ENCODE measurements around the gene UBE3C.
"Not testable (repeated sequence)": the region's sequence is repeated elsewhere in the genome, so short reads cannot be mapped to it uniquely, and the experiment has no call there.

UBE3C gene

DNA sequence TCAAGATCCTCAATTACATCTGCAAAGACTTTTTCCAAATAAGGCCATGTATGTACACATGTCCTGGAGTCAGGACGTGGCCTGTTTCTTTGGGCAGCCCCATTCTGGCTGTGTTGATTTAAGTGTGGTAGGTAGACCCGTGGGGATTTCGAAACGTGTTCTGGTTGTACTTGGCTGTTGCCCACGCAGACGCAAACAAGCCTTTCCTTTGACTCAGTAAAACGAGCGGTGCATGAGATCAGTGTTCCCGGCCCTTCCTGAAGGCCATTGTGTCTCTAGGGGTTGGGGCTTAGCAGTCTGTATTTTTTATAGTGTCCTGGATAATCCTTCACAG is 133.2 kb downstream of the UBE3C start:
- no peak for DNase-seq (ENCODE audit: low spot score)

DNA sequence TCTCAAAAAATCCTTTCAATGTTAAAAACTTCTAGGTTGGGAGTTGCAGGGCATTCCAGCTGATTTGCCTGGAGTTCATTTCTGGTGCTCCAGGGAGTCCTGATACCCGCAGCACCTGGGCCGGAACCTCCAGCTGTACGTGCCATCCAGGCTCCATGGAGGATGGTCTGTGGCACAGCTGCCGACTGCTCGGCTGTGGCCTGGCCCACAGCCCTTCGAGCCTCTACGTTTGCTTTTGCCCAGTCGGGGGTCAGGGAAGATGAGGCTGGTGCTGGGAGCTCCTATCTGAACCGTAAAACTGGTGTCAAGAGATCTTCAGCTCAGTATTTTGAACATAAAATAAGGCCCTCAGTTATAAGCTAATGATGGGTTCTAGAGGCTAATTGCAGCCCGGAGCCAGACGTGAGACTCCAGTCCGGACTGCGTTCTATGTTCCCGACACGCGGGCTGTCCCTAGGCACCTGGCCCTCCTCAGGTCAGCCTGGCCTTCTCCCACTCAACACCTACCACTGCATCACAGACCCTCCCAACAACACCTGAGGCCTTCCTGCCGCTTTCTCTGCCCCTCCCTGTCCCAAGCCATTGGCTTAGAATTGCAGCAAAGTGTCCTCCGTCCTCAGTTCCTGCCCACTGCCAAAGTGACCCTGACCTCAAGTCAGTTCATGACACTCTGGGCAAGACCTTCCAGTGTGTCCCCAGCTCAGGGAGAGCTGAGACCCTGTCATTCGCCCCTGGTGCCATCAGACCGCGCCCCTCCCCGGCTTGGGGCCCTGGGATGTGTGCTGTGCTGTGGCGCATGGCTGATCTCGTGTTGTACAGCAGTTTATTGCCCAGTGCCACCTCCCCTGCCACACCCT is 133.9 kb downstream of the UBE3C start:
- DNase-seq (ENCODE audit: low spot score): no peak

DNA sequence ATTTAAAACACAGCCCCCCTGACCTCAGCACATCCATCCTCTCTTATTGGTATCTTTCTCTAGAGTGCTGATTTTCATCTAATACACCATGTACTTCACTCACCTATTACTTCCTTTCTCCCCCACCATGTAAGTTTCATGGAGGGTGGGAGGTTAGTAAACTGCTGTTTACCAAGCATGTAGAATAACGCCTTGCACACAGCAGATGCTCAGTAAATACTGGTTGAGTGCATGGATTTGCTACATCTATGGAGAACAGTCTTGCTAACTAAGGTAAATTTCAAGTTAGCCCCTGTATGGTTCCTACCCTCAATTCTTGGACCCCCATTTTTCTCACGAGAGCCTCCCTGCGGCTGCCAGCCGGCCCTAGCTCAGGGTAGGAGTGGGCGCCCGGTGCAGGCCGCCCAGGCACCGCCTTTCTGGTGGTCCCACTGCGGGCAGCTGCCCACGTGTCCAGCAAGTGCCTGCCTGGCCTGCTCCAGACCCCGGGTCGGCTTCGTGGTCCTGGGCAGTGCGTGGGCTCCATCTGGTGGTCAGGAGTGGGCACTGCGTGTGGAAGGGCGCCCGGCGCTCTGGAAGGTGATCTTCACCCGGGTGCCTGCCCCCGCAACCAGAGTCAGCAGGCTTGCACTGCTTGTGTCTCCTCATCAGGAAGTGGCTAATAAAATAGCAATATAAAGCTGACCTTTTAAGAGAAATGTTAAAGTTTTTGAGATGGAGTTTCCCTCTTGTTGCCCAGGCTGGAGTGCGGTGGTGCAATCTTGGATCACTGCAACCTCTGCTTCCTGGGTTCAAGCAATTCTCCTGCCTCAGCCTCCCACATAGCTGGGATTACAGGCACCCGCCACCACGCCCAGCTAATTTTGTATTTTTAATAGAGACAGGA is 134.7 kb downstream of the UBE3C start:
- peak; percentile 35 for DNase-seq (ENCODE audit: low spot score)

DNA sequence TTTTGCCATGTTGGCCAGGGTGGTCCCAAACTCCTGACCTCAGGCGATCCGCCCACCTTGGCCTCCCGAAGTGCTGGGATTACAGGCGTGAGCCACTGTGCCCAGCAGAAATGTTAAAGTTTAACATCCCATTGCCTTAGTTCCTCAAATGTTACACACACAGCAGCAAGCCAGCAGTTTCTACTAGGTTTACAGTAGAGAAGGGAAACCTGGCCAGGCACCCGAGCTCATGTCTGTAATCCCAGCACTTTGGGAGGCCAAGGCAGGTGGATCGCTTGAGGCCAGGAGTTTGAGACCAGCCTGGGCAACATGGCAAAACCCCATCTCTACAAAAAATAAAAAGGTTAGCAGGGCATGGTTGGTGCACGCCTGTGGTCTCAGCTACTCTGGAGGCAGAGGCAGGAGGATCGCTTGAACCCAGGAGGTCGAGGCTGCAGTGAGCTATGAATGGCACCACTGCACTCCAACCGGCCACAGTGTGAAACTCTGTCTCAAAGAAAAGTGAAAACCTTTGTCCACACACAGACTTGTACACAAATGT is 135.4 kb downstream of the UBE3C start:
- not testable (repeated sequence) for DNase-seq (ENCODE audit: low spot score)

DNA sequence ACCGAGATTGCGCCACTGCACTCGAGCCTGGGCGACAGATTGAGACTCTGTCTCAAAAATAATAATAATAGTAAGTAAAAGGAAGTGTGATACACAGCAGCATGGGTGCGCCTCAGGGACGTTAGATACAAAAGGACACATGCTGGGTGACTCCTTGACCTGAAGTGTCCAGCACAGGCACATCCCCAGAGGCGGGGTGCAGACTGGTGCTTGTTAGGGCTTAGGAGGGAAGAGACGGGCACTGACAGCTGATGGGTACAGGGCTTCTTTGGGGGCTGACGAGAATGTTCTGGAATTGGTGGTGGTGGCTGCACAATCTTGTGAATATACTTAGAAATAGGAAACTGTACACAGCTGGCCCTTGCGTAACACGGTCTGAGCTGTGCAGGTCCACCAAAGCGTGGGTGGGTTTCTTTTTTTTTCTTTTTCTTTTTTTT is 136.3 kb downstream of the UBE3C start:
- DNase-seq (ENCODE audit: low spot score): no peak

DNA sequence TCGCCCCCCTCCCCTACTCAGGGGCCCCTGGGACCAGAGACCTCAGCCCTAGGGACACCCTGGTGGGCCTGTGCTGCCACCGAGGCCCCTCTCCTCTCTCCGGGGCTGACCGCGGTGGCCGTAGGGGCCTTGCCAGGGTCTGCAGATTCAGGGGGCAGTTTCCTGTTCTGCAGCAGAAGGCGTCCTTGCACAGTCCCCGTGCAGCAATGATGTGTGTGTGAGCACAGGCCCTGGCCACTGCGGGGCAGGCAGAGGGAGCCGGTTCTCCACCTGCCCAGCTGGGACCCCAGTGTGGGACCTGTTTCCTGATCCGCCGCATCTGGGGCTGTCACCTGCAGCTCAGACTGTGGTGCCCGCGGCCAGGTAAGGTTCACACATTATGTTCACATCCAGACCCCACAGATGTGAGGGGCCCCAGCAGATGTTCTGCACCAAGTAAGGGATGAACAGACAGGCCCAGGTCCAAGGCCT is 137.4 kb downstream of the UBE3C start:
- no peak for DNase-seq (ENCODE audit: low spot score)

DNA sequence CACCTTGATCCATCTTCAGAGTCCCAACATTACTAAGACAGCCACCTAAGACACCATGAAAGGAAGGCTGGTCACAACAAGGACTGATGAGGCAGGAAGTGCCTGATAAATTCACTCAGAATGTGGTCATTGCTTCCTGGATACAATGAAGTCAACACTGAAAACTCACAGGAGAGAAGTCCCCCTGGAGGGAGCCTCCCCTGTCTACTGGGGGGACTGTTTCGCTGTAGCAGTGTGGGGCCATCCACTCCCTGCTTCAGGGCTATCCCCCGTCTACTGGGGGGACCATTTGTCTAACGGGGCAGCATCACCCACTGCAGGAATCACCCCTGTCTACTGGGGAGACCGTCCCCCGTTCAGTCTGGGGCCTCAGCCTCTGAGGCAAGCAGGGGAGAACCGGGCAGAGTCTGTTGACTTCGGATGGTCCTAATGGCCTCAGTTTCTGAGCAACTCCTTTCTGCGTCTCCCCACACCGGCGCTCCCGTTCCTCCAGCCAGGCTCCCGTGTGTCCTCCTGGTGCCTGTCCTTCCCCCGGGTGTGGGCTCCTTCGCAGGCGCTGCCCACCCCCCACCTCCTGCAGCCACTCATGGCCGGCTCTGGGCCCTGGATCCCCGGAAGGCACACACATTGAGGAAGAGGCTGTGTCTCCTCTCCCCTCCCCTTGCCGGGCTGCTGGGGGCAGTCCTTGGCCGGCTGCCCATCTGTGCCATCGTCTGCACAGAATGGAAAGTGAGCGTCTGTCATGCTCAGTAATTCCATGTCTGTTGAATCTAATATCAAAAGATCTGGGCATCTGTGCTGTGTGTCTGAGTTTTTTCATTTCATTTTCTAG is 138.2 kb downstream of the UBE3C start:
- DNase-seq (ENCODE audit: low spot score): peak; percentile 31

DNA sequence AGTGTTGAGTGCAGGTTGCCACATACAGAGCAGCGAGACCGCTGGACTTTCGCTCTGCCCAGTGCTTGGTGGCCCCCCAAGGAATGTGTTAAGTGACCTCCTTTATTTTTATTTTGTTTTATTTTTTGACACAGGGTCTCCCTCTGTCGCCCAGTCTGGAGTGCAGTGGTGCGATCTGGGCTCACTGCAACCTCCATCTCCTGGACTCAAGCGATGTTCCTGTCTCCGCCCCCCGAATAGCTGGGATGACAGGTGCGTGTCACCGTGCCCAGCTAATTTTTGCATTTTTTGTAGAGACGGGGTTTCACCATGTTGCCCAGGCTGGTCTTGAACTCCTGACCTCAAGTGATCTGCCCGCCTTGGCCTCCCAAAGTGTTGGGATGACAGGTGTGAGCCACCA is 138.8 kb downstream of the UBE3C start:
- DNase-seq (ENCODE audit: low spot score): not testable (repeated sequence)

DNA sequence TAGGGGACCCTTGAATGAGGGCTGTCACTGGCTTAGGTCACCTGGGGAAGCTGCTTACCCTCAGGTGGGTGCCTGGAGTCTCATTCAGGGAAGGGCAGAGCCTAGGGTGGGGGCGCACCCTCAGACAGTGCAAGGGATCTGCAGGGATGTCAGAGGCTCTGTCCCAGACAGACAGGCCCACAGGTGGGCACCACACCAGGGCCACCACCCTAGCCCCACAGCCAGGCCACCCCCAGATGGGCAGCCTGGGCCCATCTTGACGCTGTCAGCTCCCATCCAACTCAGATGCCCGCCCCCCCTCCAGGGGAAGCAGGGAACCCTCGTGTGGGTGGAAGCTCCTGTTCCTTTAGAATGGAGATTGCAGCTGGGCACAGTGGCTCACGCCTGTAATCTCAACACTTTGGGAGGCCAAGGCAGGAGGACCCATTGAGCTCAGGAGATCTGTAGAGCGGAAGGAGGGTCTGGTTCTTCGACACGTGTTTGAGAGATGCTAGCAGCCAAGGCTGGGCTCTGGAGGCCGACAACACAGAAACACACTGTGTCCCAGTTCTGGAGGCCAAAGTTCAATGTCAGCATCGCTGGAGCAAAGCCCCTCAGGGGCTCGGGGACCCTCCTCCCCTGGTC is 139.6 kb downstream of the UBE3C start:
- DNase-seq (ENCODE audit: low spot score): no peak

DNA sequence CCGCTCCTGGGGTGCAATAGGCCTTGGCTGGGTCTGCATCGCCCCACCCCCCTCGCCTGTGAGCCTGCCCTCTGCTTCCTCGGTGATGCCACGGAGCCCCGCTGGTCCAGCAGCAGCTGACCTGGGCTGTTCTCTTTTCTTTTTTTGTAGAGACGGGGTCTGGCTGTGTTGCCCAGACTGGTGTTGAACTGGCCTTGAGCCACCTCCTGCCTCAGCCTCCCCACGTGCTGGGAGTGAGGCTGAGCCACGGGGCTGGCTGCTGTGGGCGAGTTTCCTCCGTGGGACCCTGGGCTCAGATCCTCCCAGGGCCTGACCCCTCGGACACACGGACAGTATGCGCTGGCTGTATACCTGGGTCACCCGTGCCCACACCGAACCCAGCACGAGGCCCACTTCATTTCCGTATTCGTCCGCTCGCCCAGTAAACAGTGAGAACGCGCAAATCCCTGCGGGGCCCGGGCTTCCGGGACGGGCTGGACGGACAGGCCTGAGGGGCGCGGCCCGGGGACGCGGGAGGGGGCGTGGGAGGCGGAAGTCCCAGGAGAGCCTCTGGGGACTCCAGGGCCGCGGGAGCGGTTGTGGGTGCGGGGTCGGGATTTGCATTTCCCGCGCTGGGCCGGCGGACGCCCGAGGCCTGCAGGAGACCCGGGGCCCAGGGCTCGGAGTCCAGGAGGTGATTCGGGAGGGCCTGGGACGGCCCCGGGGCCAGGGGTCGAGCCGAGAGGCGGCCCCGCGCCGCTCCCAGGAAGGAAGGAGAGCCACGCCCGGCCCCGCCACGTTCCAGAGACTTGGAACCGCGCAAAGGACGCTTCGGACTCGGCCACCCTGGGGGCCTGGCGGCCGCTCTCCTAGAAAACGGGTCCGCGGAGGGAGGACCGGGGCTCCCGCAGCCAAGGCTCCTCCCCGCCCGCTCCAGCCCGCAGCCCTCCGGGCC is 140.3 kb downstream of the UBE3C start:
- DNase-seq (ENCODE audit: low spot score): no peak

DNA sequence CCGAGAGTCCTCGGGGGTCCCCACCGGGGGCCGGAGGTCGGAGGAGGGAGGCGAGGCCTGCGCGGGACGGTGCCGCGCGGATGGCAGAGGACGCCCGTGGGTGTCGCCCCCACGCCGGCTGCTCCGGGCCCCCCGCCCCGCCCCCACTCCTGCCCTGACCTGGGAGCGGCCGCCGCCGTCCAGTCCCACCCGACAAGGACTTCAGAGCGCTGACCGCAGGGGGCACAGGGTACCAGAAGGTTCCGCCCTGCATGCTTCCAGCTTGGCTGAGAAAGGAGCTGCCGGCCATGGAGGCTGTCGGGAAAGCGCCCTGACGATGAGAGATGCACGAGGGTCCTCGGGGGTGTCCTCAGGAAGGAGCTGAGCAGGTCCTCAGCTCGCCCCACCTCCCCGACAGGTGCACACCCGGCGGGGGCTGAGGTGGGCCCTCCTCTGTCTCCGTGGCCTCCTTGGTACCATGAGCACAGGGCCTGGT is 141.1 kb downstream of the UBE3C start:
- no peak for DNase-seq (ENCODE audit: low spot score)

DNA sequence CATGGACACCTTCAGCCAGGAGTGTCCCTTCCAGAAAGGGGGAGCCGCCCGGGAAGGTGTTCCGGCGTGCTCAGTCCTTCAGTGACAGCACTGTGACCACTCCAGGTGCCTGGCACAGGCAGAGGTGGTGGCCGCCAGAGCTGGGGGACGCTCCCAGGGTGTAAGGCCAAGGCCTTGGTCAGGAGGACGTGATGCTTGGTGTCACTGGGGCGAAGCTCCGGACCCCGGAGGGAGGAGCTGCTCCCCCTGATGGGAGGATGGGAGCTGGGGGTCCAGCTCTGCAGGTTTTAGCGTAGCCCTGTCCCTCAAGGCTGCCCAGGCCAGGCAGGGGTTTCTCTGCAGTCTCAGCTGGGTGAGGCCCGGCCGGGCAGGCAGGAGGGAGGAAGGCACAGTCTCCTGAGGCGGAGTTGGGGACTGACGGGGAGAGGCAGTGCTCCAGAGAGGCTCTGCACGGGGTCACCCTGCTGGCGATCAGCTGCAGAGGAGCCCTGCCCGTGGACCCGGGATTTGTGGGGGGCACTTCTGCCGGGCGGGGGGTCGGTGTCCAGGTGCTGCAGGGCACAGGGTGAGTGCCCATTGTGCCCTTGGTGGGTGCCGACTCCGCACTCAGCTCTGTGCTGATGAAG is 141.6 kb downstream of the UBE3C start:
- no peak for DNase-seq (ENCODE audit: low spot score)

DNA sequence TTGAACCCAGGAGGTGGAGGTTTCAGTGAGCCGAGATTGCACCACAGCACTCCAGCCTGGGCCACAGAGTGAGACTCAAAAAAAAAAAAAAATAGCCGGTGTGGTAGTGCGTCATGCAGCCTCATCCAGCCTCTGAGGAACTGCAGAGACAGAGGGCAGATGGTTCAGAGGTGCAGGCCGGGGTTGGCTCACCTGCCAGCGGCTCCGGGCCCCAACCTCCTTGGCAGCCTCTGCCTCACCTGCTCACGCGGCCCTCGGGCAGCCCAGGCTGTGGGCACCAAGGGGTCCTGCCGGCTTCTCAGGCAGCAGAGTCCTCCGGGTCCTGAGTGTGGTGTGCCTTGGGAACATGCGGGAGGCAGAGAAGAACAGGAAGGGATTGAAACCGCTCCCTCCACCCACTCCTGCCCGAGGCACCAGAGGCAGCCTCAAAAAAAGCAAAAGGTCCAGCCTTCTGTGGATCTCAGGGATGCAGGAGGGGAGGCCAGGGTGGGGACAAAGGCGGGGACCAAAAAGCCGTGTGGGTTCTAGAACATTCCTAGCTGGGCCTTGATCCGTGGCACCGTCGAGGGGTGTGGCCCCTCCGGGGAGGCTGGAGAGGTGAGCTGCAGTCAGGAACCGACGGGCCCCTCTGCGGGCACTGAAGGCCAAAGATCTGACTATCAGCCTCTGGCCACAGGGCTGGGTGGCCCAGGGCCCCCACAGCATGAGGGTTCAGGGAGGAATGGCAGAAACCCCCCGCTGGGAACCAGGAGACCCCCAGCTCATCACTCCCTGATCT is 142.7 kb downstream of the UBE3C start:
- DNase-seq (ENCODE audit: low spot score): no peak

DNA sequence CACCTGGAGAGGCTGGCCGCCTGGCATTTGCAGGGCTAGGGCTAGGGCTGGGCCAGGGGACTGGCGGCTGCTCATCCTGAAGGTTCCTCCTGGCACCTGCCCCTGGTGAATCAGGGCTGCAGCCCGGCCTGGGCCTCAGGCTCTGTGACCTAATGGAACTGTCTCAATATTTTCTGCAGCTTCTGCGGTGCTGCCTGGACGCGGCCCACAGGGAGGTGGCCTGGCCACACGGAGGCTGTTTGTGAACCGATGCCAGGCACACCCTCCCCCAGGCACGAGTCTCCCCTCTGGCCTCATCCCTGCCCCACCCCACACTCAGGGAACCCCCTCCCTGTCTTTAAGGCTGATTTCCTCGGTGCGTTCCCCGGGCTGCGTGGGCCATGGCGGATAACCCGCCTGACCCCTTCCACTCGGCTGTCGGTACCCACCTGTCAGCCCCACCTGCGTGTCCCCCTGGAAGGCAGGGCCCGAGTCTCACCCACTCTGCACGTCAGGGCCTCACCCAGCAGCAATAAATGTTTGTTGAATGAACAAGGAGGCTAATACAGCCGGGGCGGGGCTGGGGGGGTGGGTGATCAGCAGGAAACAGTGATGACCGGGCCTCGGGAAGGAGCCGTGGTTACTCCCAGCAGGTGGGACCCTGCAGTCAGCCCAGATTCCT is 143.5 kb downstream of the UBE3C start:
- no peak for DNase-seq (ENCODE audit: low spot score)

DNA sequence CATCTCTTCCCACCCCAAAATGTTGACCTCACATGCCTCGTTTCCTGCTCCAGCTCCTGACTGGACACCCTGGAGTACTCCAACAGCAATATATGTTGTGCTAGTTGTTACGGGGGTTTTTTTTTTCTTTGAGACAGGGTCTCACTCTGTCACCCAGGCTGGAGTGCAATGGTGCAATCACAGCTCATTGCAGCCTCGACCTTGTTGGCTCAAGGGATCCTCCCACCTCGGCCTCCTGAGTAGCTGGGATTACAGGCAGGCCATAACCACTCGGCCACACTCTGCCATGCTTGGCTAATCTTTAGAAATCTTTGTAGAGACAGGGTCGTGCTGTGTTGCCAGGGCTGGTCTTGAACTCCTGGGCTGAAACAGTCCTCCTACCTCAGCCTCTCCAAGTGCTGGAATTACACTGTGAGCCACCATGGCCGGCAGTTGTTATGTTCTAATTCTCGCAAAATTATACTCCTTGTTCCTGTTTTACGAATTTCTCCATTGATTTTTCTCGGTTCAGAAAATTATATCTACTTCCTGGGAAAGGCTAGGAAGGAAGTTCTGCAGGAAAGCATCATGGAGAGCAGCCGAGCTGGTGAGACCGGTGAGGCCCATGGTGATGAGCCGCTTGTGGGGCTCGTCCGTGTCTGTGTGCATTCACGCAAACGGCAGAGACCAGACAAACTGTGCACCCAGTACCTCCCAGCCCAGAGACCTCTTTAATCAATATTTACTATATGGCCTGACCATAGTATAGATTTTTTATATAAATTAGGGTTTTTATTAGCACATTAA is 145.7 kb downstream of the UBE3C start:
- no peak for DNase-seq (ENCODE audit: low spot score)

DNA sequence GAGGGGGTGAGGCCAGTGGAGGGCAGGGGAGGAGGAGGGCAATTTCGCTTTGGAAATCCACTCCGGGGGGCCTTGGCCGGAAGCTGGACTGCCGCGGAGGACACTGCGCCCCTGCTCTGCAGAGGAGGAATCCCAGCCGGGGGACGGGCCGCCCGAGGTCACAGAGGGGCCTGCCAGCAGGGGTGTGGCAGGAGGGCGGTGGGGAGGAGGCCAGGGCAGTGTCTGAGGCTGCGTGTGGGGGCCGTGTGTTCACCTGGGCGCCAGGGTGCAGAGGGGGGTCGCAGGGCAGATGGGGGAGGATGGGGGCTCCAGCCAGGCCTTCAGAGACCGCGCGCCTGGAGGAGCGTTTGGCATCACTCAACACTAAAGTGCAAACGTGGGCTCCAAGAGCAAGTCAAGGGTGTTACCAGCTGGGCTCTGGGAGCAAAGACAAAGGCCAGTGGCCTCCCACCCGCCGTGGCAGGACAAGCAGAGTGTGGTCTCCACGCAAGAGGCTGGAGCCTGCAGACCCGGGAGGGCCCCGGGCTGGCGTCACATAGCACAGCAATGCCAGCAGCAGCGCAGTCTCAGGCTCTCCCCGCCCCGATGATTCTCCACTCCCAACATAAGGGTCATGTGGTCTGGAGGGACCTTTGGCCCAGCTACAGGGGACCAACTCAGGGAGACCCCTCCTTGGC is 152.8 kb downstream of the UBE3C start:
- DNase-seq (ENCODE audit: low spot score): no peak

DNA sequence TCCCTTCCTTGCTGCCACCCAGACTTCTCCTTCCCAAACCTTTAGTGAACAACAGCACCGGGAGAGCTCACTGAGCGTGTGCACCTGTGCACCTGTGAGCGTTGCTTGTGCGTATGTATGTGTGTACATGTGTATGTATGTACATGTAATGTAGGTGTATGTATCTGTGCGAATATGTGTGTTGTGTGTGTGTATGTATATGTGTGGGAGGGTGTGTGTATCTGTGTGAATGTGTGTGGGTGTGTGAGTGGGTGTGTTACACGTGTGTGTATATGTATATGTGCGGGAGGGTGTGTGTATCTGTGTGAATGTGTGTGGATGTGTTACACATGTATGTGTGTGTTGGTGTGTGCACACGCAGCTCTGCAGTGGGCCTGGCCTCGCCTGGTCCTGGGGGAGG is 153.5 kb downstream of the UBE3C start:
- DNase-seq (ENCODE audit: low spot score): no peak
